EH (cell line): Measurements from ENCODE around the gene RNF214.
"Not testable (repeated sequence)": the region's sequence is repeated elsewhere in the genome, so short reads cannot be mapped to it uniquely, and the experiment has no call there.

Experiments
- DNase-seq: peaks from one replicate; pipeline ENCODE4 v3.0.0-alpha.2; 2015; ENCODE audit warnings: low read depth

The RNF214 gene

DNA sequence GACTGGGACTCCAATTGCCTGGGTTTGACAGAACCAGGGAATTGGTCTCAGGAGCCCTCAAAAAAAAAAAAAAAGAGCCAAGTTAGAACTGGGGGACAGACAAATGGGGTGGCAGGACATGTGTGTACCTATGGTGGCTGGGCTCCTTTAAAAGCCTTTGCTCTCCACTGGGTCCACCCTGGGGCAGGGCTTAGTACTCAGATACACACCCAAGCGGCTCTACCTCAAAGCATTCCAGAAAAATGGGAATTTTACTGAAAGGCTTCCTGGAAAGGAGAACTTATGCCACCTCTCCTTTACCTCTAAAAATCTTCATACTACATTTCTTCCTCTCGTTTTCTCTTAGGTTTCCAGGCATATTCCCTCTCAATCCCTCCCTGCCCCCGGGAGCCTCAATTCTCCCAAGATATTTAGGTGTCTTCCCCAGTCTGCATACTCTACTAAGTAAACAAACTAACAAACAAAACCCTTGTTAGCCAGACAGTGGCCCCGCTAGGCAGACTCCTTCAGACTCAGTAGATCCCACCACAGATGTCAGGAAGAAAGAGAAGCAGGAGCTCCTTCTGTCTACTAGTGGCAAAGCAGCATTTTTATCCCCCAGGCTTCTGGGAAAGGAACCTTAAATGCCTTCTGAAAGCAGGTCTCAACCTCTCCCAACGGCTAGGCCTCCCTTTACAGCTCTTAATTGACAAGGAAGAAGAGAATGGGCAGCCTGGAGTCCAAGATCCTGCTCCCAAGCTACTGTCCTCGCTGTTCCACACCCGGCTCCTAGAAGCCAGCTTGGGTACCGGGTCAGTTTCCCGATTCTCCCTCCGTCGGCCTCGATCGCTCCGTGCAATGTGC, 1.3 kb upstream of the RNF214 start:
- DNase-seq, result no peak

DNA sequence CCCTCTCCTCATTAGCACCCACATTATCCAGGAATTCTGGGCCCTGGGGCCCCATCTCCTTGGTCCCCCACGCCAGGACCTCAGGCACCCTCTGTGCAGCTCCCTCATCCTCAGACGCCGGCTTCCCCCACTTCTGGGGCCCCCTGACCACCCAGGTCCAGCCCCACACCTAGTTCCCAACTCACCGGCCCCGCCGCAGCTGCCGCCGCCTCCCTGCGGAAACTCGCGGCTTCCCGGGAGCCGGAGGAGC, 704 bp upstream of the RNF214 start, which contains the start of gene PCSK7:
Gene PCSK7 (minus strand): TSS at position 232 of the 250 bp plus-strand sequence. CDS start 2,229 bp downstream, outside the sequence.
- DNase-seq, result no peak

DNA sequence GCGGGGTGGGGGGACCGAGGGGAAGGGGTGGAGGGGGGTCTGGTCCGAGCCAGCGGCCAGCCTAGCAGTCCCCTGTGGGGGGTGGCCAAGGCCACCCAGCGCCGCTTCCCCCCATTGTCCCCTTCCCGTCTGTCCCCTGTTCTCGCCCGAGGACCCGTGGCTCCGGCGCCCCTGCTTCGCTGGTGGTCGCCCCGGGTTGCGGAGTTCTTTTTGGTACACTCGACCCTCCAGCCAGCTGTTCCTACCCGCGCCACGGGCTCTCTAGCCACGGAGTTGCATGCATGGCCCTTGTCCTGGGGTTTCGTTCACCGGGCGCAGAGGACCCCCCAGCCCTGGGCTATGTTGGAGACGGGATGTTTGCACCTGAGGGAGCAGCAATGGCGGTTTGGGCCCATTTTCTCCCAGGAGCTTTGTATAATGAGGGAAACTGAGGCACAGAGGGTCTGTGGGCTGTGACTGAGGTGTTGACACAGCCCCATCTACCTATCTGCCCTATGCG, 489 bp downstream of the RNF214 start:
- DNase-seq, result no peak

DNA sequence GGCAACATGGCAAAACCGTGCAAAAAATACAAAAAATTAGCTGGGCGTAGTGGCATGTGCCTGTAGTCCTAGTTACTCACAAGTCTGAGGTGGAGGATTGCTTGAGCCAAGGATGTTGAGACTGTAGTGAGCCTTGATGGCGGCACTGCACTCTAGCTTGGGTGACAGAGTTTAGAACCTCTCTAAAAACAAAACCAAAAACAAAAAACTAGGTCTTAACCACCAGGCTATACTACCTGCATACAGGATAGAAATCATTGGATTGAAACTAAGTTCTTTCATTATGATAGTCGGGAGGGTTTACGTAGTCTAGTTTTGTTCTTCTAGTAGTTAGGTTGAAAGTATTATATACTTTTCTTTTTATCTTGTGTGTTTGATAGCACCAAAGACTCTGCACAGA, 5.8 kb downstream of the RNF214 start:
- no peak for DNase-seq

DNA sequence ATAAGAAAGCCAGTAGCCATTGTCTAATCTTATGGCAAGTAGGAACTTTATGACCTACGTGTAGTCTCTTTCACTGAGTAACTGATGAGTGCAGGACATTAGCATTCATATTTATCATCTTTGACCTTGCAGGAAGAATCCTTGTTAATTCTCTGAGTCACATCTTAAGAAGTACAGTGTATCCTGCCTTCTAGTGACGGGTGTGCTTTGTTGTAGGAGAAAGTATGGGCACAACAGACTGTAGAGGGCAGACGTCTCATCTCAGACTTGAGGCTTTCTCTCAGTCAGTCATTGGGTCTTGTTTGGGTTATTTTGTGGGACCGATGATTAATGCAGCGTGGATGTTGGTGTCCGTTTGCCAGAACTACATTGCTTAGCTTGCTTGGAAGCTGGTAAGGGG, 6.8 kb downstream of the RNF214 start:
- DNase-seq, result peak; percentile 98

DNA sequence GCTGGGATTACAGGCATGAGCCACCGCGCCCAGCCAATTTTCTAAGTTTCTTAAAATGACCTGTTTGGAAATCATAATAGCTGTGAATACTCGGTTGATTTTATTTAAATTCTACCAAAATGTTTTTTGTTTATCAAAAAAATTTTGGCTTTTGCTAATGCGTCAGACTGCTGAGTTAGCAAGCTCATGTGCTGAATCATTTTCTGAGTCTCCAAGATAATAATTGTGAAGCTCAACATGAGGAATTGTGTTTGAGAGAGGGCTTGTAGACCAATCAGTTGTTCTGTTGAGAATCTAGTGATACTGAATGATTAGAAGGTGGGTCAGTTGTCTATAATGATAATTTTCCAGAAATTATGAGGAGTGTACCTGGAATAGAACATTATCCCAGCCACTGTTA, 15.9 kb downstream of the RNF214 start:
- DNase-seq, result no peak

DNA sequence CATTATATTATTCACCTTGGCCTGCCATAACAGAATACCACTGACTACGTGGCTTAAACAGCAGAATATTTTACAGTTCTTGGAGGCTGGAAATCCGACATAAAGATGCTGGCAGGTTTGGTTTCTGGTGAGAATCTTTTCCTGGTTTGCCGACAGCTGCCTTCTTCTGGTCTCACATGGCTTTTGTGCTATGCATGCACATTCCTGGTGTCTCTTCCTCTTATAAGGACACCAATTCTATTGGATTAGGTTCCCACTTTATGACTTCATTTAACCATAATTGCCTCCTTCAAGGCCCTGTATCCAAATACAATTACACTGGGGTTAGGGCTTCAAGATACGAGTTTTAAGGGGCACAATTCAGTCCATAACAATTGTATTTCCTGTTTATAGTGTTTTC, 17.1 kb downstream of the RNF214 start:
- DNase-seq, result no peak

DNA sequence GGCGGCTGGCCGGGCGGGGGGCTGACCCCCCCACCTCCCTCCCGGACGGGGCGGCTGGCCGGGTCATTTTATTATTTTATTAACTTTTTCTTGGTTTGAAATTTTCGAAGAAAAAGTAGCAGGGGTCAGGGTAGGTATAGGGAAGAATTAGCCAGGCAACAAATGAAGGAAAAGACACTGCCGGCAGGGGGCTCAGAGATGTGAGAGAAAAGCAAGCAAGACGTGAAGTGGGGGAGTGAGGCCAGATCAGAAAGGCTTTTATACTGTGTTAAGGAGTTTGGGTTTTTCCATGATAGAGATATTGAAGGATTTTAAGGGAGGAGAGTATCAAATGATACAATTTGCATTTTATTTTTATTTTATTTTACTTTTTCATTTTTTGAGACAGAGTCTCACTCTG, 19.0 kb downstream of the RNF214 start:
- no peak for DNase-seq

DNA sequence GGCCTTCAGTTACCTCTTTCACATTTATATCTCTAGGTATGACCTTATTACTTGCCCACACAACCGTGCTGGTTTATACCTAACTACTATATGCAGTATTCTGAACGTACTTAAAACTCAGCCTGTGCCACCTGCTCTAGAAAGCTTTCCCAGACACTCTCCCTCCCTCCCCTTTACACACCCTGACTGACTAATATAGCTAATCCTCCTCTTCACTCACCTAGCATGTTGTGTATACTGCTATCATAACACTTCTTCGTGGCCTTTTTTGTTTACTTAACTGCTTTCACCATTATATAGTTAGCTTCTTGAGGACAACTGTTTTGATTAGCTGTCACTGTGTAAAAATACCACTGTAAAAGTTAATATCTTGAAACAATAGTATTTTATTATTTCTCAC, 23.5 kb downstream of the RNF214 start:
- DNase-seq, result no peak

DNA sequence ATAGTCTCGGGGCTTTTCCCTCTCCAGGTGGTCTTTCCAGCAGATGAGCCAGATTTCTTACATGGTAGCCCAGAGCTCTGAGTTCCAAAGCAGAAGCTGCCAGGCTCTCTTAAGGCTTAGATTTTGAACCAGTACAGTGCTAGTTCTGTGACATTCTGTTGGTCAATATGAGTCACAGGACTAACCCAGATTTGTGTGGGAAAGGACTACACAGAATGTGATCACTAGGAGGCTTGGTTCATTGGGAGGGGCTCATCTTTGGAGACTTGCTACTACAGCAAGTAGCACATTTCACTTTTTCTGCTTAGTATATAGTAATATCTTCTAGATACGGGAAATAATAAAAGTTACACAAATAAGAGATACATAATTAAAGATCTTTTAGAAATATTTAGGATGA, 24.1 kb downstream of the RNF214 start:
- peak; percentile 68 for DNase-seq

DNA sequence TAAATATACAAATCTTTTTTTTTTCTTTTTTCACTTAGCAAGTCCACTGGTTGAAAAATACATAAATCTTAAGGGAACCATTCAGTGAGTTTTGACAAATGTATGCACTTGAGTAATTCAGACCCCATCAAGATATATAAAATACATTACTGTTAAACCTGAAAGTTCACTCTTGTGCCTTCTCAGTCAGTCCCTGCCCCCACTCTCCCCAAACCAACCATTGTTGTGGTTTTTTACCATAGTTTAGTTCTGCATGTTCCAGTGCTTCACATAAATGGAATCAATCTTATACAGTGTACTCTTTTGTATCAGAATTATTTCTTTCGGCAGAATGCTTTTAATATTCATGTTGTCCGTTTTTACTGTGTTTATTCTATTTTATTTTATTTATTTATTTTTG, 26.1 kb downstream of the RNF214 start:
- DNase-seq, result peak; percentile 6

DNA sequence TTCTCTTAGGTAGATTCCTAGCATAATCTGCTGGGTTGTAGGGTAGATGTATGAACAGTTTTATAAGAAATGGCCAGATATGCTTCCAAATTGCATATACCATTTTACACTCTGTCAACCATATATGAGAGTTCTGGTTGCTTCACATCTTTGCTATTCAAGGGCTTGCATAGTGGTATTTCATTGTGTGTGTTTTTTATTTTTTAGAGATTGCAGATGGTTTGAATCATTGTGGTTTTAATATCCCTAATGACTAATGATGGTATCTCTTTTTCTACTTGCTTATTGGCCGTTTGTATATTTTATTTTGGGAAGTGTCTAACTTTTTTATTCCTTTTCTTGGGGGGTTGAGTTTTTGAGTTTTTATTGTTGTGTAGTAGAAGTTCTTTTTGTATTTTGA, 26.9 kb downstream of the RNF214 start:
- DNase-seq, result peak; percentile 86

DNA sequence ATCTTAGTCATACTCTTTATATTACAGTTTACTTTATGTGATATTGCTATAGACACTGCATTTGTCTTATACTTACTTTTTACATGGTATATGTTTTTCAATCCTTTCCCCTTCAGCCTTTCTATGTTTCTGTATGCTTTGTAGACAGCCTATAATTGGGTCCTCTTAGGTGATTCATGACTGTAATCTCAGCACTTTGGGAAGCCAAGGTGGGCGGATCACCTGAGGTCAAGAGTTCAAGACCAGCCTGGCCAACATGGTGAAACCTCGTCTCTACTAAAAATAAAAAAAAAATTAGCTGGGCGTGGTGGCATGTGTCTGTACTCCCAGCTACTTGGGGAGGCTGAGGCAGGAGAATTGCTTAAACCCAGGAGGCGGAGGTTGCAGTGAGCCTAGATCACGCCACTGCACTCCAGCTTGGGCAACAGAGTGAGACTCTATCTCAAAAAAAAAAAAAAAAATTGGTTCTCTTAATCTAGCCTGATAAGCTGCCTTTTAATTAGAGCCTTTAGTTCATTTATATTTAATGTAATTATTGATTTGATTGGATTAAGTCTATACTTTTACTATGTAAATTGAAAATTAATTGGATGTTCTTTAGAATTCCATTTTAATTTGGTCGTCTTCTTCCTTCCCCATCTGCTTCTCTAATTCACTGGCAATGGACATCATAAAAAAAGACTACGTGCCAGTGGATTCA, 32.3 kb downstream of the RNF214 start:
- not testable (repeated sequence) for DNase-seq

DNA sequence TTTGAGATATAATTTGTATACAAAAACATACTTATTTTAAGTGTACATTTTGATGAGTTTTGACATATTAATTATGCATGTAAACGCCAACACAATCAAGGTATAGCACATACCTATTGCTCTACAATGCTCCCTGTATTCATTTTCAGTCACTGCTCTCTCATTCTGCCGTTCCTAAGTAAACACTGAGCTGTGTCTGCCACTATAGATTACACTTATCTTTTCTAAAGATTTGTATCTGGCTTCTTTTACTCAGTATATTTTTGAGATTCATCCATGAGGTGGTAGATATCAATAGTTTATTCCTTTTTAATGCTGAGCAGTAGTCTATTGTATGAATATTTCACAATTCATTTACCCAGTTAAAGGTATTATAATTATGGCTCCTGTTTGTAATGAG, 33.3 kb downstream of the RNF214 start:
- no peak for DNase-seq

DNA sequence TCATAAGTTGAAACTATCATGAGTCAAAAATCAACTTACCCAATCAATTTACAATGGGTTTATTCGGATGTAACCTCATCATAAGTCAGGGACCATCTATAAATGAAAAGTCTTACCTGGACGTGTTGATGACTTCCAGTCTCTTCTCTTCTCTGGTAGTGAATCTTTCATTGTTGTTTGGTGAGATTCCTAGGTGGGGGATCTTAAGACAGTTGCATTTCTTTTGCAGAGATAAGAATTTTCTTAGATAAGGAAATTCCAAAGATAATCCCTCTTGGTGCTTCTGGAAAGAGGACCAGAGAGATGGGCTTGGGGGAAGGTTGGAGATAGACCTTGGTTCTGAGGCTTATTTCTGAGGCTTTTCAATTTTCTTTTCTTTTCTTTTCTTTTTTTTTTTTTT, 37.4 kb downstream of the RNF214 start:
- no peak for DNase-seq

DNA sequence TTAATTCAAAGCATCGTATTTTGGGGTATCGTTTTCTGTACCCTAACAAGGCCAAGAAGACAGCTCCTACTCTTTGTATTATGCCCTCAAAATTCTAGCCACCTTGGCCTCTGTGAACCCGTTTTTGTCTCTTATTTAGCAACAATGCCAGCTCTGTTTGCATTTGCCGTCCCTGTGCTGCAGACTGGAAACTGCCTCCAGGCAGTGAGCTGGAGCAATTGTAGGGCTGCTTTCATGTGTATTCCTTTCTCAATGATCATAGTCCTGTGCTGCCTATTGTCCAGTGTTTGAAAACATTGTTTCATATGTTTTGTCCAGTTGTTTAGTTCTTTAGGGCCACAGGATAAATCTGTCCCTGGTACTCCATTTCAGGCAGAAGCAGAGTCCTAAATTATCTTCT, 38.7 kb downstream of the RNF214 start:
- no peak for DNase-seq

DNA sequence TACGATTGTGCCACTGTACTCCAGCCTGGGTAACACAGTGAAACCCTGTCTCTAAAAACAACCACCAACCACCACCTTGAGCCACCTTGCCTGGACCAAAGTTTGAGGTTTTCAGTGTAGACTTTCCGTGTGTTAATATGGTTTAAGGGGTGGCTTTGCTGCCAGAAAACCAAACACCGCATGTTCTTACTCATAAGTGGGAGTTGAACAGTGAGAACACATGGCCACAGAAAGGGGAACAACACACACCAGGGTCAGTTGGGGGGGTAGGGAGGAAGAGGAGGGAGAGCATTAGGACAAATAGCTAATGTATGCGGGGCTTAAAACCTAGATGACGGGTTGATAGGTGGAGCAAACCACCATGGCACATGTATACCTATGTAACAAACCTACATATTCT, 39.7 kb downstream of the RNF214 start:
- not testable (repeated sequence) for DNase-seq

DNA sequence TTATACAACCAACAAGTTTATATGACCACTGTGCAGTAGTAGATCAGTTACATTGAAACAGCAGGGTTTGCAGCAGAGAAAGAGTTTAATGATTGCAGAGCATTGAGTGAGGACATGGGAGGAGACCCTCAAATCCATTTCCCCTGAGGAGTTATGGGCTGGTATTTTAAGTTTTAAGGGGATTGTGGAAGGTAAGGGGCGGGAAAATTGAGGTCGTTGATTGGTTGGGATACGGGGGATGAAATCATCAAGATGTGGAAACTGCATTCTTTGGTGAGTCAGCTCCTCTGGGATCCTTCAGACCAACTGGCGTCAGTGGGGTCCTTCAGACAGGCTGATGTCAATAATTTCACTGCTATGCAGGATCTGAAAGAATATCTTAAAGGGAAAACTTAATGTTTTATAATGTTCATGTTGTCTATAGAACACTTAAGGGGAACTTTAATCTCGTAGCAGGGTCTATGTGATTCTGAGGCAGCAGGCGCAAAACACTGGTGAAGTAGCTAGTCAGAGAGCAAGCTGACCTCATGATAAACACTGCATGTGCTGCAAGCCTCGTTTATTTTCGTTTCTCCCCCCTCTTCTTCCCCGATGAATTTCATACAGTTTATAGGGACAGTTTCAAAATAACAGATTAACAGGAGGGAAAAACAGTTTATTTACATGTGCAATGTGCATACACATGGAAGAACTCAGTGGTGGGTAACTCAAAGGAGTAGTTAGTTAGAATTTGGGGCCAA, 41.2 kb downstream of the RNF214 start:
- peak; percentile 91 for DNase-seq

DNA sequence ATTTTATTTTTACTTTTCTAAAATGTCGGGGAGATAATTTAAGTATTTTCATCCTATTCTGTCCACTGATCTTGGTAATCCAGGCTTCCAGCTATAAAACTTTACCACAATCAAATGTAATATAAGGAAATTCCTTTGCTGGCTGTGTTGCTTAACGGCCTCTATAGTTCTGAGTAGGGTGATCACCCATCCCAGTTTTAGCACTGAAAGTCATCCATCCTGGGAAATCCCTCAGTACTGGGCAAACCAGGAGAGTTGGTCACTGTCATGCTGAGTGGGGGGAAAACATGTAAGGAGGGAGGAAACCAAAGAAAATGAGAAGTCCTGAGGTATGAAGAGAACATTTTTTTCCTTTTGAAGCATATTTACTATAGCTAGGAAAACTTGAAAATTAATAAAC, 45.9 kb downstream of the RNF214 start:
- peak; percentile 22 for DNase-seq

DNA sequence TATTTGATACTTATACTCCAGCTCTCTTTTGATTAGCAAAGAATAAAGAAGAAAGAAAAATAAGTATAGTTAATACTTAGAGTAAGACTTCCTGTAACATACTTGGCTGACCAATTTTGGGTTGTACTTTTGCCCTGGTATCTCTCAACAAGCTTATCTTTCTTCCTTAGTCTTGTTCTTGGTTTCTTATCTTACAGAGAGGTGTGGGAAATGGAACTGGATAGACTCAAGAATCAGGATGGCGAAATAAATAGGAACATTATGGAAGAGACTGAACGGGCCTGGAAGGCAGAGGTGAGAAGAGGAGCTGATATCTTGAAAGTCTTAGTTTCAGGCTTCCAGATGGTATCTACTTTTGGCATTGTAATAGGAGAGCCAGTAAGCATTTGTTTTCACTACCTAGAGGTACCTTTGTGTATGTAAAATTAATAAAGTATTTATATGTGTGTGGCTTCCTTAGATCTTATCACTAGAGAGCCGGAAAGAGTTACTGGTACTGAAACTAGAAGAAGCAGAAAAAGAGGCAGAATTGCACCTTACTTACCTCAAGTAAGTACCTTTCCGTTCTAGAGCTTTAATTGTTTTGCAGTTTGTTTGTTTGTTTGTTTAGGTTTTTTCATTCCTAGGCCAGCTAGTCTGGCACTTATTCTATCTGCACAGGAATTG, 47.4 kb downstream of the RNF214 start:
- DNase-seq, result no peak

DNA sequence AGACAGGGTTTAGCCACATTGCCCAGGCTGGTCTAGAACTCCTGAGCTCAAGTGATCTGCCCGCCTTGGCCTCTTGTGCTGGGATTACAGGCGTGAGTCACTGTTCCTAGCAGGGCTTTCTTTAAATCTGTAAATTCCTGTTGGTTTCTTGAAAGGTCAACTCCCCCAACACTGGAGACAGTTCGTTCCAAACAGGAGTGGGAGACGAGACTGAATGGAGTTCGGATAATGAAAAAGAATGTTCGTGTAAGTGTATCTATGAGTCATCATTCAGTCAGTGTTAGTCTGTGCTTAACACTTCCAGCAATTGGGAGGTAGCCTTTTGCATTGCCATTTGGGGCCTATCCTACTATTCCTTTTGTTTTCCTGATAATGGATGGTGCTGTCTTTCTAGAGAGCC, 48.7 kb downstream of the RNF214 start:
- DNase-seq, result peak; percentile 99

DNA sequence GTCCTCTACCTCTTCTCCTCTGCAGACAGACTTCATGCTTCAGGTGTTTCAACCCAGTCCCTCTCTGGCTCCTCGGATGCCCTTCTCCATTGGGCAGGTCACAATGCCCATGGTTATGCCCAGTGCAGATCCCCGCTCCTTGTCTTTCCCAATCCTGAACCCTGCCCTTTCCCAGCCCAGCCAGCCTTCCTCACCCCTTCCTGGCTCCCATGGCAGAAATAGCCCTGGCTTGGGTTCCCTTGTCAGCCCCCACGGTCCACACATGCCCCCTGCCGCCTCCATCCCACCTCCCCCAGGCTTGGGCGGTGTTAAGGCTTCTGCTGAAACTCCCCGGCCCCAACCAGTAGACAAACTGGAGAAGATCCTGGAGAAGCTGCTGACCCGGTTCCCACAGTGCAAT, 49.4 kb downstream of the RNF214 start:
- no peak for DNase-seq
